ENCODE measurements around the gene STK24.

Gene STK24

GRCh38 chr13:98450026-98450425 is 126.9 kb downstream of the STK24 start:
- no peak overlapping the region for H3K4me3 ChIP-seq (ENCODE audit: low read depth, low read length)
- H3K4me1 ChIP-seq (ENCODE audit: control insufficient read depth, insufficient read depth, low read length, unreplicated experiment): peaks cover 45% of the 10 kb centered on the region
- H2AFZ ChIP-seq (ENCODE audit: low read length, unreplicated experiment): no peak overlapping the region
- peaks cover 13% of the 10 kb centered on the region for H3K36me3 ChIP-seq (ENCODE audit: insufficient read depth, low read length)
- peak overlapping the region; percentile 93; the same call in 1 of the 2 replicates for H3K27ac ChIP-seq (ENCODE audit: low read depth, low read length)
- H3K79me2 ChIP-seq (ENCODE audit: control insufficient read depth, insufficient read depth, low read length, unreplicated experiment): no peaks in the 10 kb centered on the region
- no peaks in the 10 kb centered on the region for H3K27me3 ChIP-seq (ENCODE audit: insufficient read depth, low read length)

- H3K4me3 ChIP-seq (ENCODE audit: low read depth, low read length): no peak overlapping the region
- no peaks in the 10 kb centered on the region for H3K27me3 ChIP-seq (ENCODE audit: insufficient read depth, low read length)
- no peak overlapping the region for H3K27ac ChIP-seq (ENCODE audit: low read depth, low read length)
- H3K4me1 ChIP-seq (ENCODE audit: control insufficient read depth, insufficient read depth, low read length, unreplicated experiment): peaks cover 39% of the 10 kb centered on the region
- H3K79me2 ChIP-seq (ENCODE audit: control insufficient read depth, insufficient read depth, low read length, unreplicated experiment): no peaks in the 10 kb centered on the region
- no peak overlapping the region for H2AFZ ChIP-seq (ENCODE audit: low read length, unreplicated experiment)
- H3K36me3 ChIP-seq (ENCODE audit: insufficient read depth, low read length): peaks cover 13% of the 10 kb centered on the region
Measured at GRCh38 chr13:98449273-98449672, 127.6 kb downstream of the STK24 start.

DNA sequence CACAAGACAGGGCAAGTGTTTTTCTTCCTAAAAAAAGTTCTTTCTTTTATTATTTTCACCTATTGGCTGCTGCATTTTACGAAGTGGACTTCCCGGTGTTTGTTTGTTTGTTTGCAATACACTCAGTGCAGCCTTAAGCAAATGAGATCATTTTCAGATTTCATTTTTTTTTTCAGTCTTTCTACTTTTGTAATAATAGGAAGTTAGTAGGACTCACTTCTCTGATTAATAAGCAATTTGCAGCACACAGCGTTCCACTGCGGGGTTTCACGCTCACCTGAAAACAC is 128.3 kb downstream of the STK24 start:
- Histone ChIP-seq H3K36me3 (ENCODE audit: insufficient read depth, low read length) (peaks cover 13% of the 10 kb centered on the region), H2AFZ (ENCODE audit: low read length, unreplicated experiment) (no peak overlapping the region), H3K4me3 (ENCODE audit: low read depth, low read length) (no peak overlapping the region), H3K79me2 (ENCODE audit: control insufficient read depth, insufficient read depth, low read length, unreplicated experiment) (no peaks in the 10 kb centered on the region), H3K4me1 (ENCODE audit: control insufficient read depth, insufficient read depth, low read length, unreplicated experiment) (peaks cover 39% of the 10 kb centered on the region), H3K27me3 (ENCODE audit: insufficient read depth, low read length) (no peaks in the 10 kb centered on the region), H3K27ac (ENCODE audit: low read depth, low read length) (no peak overlapping the region)

GRCh38 chr13:98447881-98448641 is 128.8 kb downstream of the STK24 start:
- H3K4me3 ChIP-seq (ENCODE audit: low read depth, low read length): no peak overlapping the region
- no peaks in the 10 kb centered on the region for H3K79me2 ChIP-seq (ENCODE audit: control insufficient read depth, insufficient read depth, low read length, unreplicated experiment)
- H3K27me3 ChIP-seq (ENCODE audit: insufficient read depth, low read length): no peaks in the 10 kb centered on the region
- peaks cover 13% of the 10 kb centered on the region for H3K36me3 ChIP-seq (ENCODE audit: insufficient read depth, low read length)
- H2AFZ ChIP-seq (ENCODE audit: low read length, unreplicated experiment): no peak overlapping the region
- peaks cover 39% of the 10 kb centered on the region for H3K4me1 ChIP-seq (ENCODE audit: control insufficient read depth, insufficient read depth, low read length, unreplicated experiment)
- no peak overlapping the region for H3K27ac ChIP-seq (ENCODE audit: low read depth, low read length)

DNA sequence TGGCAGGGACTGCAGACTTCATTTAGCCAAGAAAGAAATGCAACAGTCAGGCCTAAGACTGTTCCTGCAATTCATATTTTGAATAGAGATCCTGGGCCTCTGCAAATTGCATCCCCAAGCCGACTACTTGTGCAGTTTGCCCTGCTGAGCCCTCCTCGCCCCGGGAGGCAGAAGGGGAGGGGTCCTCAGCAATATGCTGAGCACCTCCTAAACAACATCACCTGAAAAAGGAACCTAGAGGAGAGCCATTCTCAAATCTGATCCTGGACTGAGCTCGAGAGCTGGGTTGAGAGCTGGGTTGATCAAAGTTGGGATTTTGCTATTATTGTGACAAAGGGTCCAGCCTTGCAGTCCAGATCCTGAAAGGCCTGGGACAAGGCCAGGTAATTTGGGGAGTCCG is 129.8 kb downstream of the STK24 start:
- Histone ChIP-seq H3K4me1 (ENCODE audit: control insufficient read depth, insufficient read depth, low read length, unreplicated experiment) (peaks cover 35% of the 10 kb centered on the region), H3K4me3 (ENCODE audit: low read depth, low read length) (no peak overlapping the region), H3K79me2 (ENCODE audit: control insufficient read depth, insufficient read depth, low read length, unreplicated experiment) (no peaks in the 10 kb centered on the region), H3K27me3 (ENCODE audit: insufficient read depth, low read length) (no peaks in the 10 kb centered on the region), H3K36me3 (ENCODE audit: insufficient read depth, low read length) (peaks cover 7% of the 10 kb centered on the region; the same call in 1 of the 2 replicates), H2AFZ (ENCODE audit: low read length, unreplicated experiment) (no peak overlapping the region), H3K27ac (ENCODE audit: low read depth, low read length) (no peak overlapping the region)

DNA sequence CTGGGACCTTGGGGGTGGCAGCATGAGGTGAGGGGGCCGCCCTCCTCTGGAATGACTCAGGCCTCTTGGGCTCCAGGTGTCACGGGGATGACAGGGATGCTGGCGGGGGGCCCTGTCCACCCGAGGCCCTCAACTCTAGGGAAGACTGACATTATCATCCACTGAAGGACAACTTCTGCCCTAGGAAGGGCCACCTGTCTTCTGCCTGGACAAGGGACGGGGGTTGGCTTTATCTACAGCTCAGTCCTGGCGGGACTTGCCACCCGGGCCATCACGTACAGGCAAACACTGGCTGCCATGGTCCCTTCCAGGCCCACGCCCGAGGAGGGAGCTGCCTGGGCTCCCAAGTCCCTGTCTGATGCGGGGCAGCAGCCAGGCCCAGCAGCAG is 130.7 kb downstream of the STK24 start:
- Histone ChIP-seq H3K27me3 (ENCODE audit: insufficient read depth, low read length) (no peaks in the 10 kb centered on the region), H2AFZ (ENCODE audit: low read length, unreplicated experiment) (no peak overlapping the region), H3K79me2 (ENCODE audit: control insufficient read depth, insufficient read depth, low read length, unreplicated experiment) (no peaks in the 10 kb centered on the region), H3K4me1 (ENCODE audit: control insufficient read depth, insufficient read depth, low read length, unreplicated experiment) (peaks cover 26% of the 10 kb centered on the region), H3K4me3 (ENCODE audit: low read depth, low read length) (no peak overlapping the region), H3K27ac (ENCODE audit: low read depth, low read length) (no peak overlapping the region), H3K36me3 (ENCODE audit: insufficient read depth, low read length) (0 out of 2 replicates have a peak, but pooled peaks cover 4% of the 10 kb centered on the region)

DNA sequence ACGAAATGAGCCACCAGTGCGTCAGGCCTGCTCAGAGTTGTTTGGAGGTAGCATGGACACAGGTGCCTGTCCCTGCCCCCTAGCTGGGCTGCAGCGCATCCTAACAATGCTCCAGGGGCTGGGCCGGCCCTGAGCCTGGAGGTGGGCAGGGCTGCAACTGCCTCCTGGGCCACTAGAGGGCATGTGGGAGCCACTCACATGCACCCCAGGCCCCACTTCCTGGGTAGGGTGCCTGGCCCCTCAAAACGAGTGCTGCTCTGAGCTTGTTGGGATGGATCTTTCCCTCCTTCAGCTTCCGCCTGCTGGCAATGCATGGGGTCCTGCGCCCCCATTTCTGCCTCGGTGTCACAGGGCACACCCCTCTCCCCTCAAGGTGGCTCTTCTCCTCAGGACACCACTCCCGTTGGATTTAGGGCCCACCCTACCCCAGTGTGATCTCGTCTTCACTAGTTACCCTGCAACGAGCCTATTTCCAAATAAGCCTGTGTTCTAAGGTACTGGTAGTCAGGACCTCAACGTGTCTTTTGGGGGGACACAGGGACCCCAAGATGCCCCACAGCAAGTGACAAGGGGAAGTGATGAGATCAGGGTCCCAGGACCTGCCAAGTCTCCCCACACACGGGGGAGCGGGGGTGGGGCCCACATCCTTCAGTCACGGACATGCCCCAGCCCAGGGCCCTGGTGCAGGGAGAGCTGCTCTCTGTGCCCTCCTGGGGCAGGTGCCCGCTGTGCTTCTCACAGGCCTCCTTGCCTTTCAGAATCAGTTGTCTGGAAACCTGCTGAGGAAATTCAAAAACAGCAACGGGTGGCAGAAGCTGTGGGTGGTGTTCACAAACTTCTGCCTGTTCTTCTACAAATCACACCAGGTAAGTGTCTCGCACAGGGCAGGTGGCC is 131.3 kb downstream of the STK24 start:
- H3K27me3 ChIP-seq (ENCODE audit: insufficient read depth, low read length): no peaks in the 10 kb centered on the region
- H3K36me3 ChIP-seq (ENCODE audit: insufficient read depth, low read length): 0 out of 2 replicates have a peak, but pooled peaks cover 4% of the 10 kb centered on the region
- H2AFZ ChIP-seq (ENCODE audit: low read length, unreplicated experiment): no peak overlapping the region
- H3K4me1 ChIP-seq (ENCODE audit: control insufficient read depth, insufficient read depth, low read length, unreplicated experiment): peaks cover 20% of the 10 kb centered on the region
- H3K27ac ChIP-seq (ENCODE audit: low read depth, low read length): peak overlapping the region; percentile 27; the same call in 1 of the 2 replicates
- no peak overlapping the region for H3K4me3 ChIP-seq (ENCODE audit: low read depth, low read length)
- H3K79me2 ChIP-seq (ENCODE audit: control insufficient read depth, insufficient read depth, low read length, unreplicated experiment): no peaks in the 10 kb centered on the region

DNA sequence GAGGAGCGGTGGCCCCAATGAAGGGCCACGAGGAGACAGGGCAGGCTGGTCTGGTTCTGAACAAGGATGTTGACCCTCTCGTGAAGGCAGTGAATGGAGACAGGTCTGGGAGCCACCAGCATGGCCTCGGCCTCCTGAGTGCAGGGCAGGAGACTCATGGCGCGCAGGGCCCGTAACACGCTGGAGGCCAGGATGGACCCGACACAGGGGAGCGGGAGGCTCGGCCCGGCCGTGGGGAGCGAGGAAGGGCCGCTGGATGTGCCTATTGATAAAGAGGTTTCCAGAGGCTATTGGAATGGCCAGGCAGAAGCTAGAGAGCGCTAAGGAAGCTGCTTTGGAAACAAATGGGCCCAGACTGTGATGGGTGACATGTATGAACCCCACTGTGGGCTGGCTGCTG is 132.5 kb downstream of the STK24 start:
- Histone ChIP-seq H3K36me3 (ENCODE audit: insufficient read depth, low read length) (0 out of 2 replicates have a peak, but pooled peaks cover 4% of the 10 kb centered on the region), H3K4me1 (ENCODE audit: control insufficient read depth, insufficient read depth, low read length, unreplicated experiment) (peaks cover 16% of the 10 kb centered on the region), H2AFZ (ENCODE audit: low read length, unreplicated experiment) (no peak overlapping the region), H3K4me3 (ENCODE audit: low read depth, low read length) (no peak overlapping the region), H3K27me3 (ENCODE audit: insufficient read depth, low read length) (no peaks in the 10 kb centered on the region), H3K79me2 (ENCODE audit: control insufficient read depth, insufficient read depth, low read length, unreplicated experiment) (no peaks in the 10 kb centered on the region), H3K27ac (ENCODE audit: low read depth, low read length) (no peak overlapping the region; the same call in 1 of the 2 replicates)

DNA sequence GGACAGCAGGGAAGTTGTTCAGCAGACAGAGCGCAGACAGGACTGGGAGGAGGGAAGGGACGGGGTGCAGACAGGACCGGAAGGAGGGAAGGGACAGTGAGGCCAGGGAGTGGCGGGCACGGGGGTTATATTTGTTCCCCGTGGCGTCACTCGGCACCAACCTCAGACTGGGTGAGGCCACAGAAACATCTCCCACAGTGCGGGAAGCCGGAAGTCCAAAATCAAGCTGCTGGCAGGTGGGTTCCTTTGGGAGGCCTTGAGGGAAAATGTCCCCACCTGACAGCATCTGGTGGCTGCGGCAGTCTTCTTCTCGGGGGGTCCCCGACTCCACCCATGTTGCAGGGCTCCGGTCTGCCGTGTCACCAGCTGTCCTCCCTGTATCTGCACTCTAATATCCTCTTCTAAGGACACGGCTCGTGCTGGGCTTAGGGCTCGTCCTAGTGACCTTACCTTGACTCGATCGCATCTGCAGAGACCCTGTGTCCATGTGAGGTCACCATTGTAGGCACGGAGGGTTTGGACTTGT is 133.0 kb downstream of the STK24 start:
- Histone ChIP-seq H3K27me3 (ENCODE audit: insufficient read depth, low read length) (no peaks in the 10 kb centered on the region), H3K36me3 (ENCODE audit: insufficient read depth, low read length) (0 out of 2 replicates have a peak, but pooled peaks cover 4% of the 10 kb centered on the region), H2AFZ (ENCODE audit: low read length, unreplicated experiment) (no peak overlapping the region), H3K4me1 (ENCODE audit: control insufficient read depth, insufficient read depth, low read length, unreplicated experiment) (peaks cover 16% of the 10 kb centered on the region), H3K79me2 (ENCODE audit: control insufficient read depth, insufficient read depth, low read length, unreplicated experiment) (no peaks in the 10 kb centered on the region), H3K4me3 (ENCODE audit: low read depth, low read length) (no peak overlapping the region), H3K27ac (ENCODE audit: low read depth, low read length) (peak overlapping the region; percentile 73)

DNA sequence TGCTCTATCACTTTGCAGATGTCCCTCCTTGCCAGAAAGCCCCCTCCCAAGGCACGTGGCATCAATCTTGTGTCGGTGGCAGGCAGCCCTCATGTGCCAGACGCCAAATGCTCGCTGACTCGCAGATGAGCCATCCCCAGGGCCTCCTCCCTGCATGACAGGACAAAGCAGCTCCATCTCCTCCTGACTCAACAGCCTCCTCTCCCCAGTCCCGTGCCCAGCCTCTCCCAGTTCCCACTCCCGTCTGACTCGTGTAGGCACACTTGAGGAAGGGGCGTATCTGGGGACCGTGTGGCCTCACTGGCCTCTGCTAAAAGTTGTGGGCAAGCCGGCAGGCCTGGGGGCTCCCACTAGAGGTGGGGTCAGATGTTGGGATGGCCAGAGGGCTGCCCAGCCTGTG is 133.6 kb downstream of the STK24 start:
- 0 out of 2 replicates have a peak, but pooled peaks cover 4% of the 10 kb centered on the region for H3K36me3 ChIP-seq (ENCODE audit: insufficient read depth, low read length)
- no peaks in the 10 kb centered on the region for H3K27me3 ChIP-seq (ENCODE audit: insufficient read depth, low read length)
- no peak overlapping the region for H3K4me3 ChIP-seq (ENCODE audit: low read depth, low read length)
- peaks cover 16% of the 10 kb centered on the region for H3K4me1 ChIP-seq (ENCODE audit: control insufficient read depth, insufficient read depth, low read length, unreplicated experiment)
- H3K79me2 ChIP-seq (ENCODE audit: control insufficient read depth, insufficient read depth, low read length, unreplicated experiment): no peaks in the 10 kb centered on the region
- peak overlapping the region; percentile 73 for H3K27ac ChIP-seq (ENCODE audit: low read depth, low read length)
- H2AFZ ChIP-seq (ENCODE audit: low read length, unreplicated experiment): no peak overlapping the region
